ENCODE data around the gene TMC2.
A peak's percentile ranks its signal among the peaks of the same experiment; 100 is the strongest.
"Not testable (repeated sequence)": the region's sequence is repeated elsewhere in the genome, so short reads cannot be mapped to it uniquely, and the experiment has no call there.

The TMC2 gene

GRCh38 chr20:2524709-2525506, 11.5 kb upstream of the TMC2 start:
- DNase-seq, result peak; percentile 61

- not testable (repeated sequence) for DNase-seq
These were observed 10.2 kb upstream of the TMC2 start for GRCh38 chr20:2526218-2526583.

GRCh38 chr20:2527762-2528161, 8.6 kb upstream of the TMC2 start:
- DNase-seq, result no peak

- DNase-seq, result no peak
These were observed 7.6 kb upstream of the TMC2 start for GRCh38 chr20:2528671-2529271.

GRCh38 chr20:2533118-2533517, 3.3 kb upstream of the TMC2 start:
- DNase-seq, result no peak

- no peak for DNase-seq
These were observed 438 bp upstream of the TMC2 start for GRCh38 chr20:2535711-2536559.

GRCh38 chr20:2537101-2537500, 728 bp downstream of the TMC2 start:
- DNase-seq, result no peak

GRCh38 chr20:2538356-2538755, 2.0 kb downstream of the TMC2 start:
- DNase-seq, result no peak

- DNase-seq, result no peak
These were observed 2.8 kb downstream of the TMC2 start for GRCh38 chr20:2538931-2539720.

- no peak for DNase-seq
These were observed 5.6 kb downstream of the TMC2 start for GRCh38 chr20:2541940-2542339.

GRCh38 chr20:2542361-2542760, 6.0 kb downstream of the TMC2 start:
- DNase-seq, result no peak

- DNase-seq, result no peak
These were observed 7.8 kb downstream of the TMC2 start for GRCh38 chr20:2544211-2544610.

- DNase-seq, result no peak
These were observed 9.2 kb downstream of the TMC2 start for GRCh38 chr20:2545594-2545993.

GRCh38 chr20:2557873-2558580, 21.7 kb downstream of the TMC2 start:
- DNase-seq, result no peak

- DNase-seq, result no peak
These were observed 22.4 kb downstream of the TMC2 start for GRCh38 chr20:2558581-2559278.

- DNase-seq, result no peak
These were observed 22.9 kb downstream of the TMC2 start for GRCh38 chr20:2559279-2559626.

GRCh38 chr20:2559651-2560050, 23.3 kb downstream of the TMC2 start:
- no peak for DNase-seq

- no peak for DNase-seq
These were observed 26.7 kb downstream of the TMC2 start for GRCh38 chr20:2563116-2563515.

- no peak for DNase-seq
These were observed 28.0 kb downstream of the TMC2 start for GRCh38 chr20:2564406-2564805.

- no peak for DNase-seq
These were observed 39.3 kb downstream of the TMC2 start for GRCh38 chr20:2575682-2576081.

- no peak for DNase-seq
These were observed 39.9 kb downstream of the TMC2 start for GRCh38 chr20:2576317-2576727.
